GM19351 (cell line): Measurements from ENCODE around the gene NRSN1.
"Not testable (repeated sequence)": the region's sequence is repeated elsewhere in the genome, so short reads cannot be mapped to it uniquely, and the experiment has no call there.

Source experiments
- ATAC-seq: cut with Tn5 transposase; IDR thresholded peaks from one replicate; pipeline ENCODE4 v1.9.1; 2021; ENCODE audit warnings: mild to moderate bottlenecking, moderate library complexity; ENCODE audit not compliant: unreplicated experiment

NRSN1 gene

GRCh38 chr6:24140591-24140990, 14.6 kb downstream of the NRSN1 start:
- ATAC-seq, result no peak

DNA sequence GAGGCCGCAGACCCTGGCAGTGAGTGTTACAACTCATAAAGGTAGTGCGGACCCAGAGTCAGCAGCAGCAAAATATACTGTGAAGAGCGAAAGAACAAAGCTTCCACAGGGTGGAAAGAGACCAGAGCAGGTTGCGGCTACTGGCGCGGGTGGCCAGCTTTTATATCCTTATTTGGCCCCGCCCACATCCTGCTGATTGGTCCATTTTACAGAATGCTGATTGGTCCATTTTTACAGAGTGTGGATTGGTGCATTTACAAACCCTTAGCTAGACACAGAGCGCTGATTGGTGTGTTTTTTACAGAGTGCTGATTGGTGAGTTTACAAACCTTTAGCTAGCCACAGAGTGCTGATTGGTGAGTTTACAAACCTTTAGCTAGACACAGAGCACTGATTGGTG, 16.7 kb downstream of the NRSN1 start:
- ATAC-seq, result not testable (repeated sequence)

DNA sequence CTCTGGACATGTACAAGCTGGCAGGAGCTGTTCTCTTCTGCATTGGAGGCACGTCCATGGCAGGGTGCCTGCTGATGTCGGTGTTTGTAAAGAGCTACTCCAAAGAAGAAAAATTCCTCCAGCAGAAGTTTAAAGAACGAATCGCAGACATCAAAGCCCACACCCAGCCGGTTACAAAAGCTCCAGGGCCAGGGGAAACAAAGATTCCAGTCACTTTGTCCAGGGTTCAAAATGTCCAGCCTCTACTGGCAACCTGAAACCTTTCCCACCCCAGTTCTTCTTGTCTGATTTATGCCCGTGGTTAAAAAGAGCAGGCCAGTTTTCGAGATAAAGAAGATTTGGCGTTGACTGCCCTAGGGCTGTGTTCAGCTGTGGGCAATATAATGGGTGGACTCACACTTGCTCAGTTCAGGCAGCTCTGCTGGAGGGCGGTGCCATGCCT, 19.7 kb downstream of the NRSN1 start:
- no peak for ATAC-seq

GRCh38 chr6:24146871-24147270, 20.9 kb downstream of the NRSN1 start:
- ATAC-seq, result no peak

DNA sequence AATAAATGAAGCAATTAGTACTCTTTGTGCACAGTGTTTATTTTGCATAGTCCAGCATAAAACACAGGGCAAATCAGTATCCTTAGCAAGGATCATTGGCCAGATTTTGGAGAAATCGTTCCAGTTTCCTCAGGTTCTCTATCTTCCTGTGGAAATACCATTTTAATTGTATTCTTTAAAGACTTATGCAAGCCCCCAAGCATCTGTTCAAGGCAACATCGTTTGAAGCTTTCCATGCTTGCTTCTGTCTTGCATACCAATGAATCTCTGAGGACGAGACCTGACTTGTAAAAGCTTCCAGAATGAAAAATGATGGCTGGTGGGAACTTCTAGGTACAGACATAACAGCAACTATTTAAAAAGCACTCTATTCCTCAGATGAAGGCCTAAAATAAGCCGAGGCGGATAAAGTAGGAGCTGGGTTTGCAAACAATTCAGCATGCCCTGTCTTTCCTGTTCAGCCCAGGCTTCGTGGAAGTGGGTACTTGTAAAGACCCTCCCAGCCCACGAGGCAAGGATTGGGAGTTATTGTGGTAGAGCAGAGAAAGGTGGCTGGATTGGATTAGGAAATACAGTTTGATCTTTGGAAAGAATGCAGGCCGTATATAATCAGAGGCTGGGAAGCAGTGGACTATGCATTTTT, 21.6 kb downstream of the NRSN1 start:
- no peak for ATAC-seq

DNA sequence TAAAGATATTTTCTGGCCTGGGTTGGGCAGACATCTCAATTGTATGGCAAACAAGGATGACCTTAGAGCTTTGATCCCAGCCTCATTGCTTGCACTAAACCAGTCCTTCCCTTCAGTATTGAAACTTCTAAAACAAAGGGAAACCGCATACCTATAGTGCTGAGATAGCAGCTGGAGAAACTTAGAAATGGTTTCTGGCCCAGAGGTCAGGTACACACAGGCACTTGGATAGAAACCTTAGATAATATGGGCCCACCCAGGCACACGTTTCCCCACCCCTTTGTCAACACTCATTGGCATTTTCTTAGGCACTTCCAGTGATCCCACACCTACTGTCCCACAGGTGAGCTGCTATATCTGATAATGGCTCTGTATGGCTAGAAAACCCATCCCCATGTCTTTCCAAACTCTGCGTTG, 22.1 kb downstream of the NRSN1 start:
- no peak for ATAC-seq

DNA sequence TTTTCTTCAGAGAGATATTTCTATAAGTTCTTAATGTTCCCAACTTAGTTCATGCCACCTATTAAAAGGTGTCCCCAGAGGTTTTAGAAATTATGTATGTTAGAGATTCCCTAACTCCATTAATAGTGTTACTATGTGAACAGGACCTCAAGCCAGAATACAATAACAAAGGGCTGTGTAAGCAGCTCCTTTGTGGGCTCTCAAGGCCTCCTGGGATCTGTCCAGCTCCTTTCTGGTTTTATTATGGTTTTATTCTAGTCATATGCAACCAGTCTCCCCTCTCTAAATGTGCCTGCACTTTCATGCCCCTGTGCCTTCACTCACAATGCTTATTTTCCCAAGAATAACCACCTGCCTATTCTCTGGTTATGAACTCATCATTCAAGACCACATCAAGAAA, 22.7 kb downstream of the NRSN1 start:
- ATAC-seq, result no peak

DNA sequence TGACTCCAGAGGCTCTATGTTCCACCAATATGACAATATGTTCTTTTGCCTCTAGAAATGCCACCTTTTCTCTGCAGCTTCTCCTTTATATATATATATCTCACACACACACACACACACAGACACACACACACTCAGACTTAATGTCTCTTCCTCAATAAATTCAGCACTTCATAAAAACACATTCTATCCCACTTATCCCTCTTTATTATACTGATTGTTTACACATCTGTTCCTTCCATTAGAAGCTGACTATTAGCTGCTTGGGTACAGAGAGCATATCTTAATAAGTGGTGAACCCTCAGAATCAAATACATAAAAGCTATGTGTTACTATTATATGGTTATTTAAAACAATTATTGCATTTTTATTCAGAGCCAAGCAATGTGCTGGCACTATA, 23.3 kb downstream of the NRSN1 start:
- no peak for ATAC-seq

- ATAC-seq, result no peak
These were observed 23.8 kb downstream of the NRSN1 start for GRCh38 chr6:24149836-24150235.

GRCh38 chr6:24152014-24152413, 26.0 kb downstream of the NRSN1 start:
- ATAC-seq, result no peak

DNA sequence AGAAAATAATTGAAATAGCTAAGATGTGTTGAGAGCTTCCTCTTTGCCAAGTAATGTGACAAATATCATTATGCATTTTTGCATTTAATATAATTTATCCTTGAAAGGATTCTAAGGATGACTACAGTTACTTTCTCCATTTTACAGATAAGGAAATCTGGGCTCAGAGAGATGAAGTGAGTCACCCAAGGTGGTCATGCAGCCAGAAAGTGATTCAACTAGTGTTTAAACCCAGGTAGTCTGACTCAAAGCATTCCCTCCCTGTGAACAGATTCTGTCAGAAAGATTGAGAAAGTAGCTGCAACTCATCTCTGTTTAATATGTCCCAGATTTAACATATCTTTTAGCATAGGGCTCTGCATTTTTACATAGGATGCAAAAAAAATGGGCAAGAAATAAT, 28.1 kb downstream of the NRSN1 start:
- no peak for ATAC-seq

DNA sequence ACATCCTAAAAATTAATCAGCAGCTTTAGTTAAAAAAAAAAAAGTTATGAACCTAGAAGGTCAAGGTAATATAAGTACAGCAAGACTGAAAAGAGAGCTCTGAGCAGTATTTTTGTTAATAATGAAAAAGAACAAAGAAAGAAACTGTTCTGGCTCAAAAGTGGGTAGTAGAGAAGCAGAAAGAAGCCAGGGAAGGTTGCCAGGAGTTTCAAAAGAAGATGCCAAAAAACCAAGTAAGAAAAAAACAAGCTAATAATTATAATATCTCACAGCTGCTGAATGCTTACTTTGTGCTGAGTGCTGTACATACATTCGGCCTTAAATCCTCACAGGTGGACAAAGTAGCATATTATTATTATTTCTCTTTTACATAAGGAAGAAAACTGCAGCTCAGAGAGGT, 31.9 kb downstream of the NRSN1 start:
- no peak for ATAC-seq

GRCh38 chr6:24183584-24183983, 57.6 kb downstream of the NRSN1 start:
- no peak for ATAC-seq

- no peak for ATAC-seq
These were observed 60.3 kb downstream of the NRSN1 start for GRCh38 chr6:24186349-24186748.

DNA sequence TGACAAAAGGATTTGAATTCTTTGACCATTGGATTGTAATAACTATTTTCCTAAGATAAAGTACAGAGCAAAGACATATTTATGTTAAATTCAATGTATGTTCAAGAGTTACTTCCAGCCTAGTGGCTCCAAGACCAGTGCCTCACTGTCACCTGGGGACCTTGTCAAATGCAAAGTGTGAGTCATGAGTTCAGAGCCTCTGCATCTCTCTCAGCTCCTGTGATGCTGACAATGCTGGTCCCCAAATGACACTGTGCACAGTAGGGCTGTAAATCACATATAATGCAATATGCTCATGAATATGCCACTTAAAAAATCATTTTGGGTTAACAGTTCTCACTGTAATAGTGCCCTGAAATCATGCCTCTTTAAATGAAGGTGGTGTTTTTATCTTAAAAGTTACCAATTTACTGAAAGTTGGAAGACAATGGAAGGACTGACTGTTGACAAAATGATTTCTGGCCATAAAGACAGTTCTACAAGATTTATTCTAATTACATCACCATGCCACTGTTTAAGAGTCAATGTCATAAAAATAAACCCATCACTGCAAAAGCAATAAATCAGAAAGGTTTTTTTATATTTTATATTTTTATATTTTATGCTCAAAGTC, 62.1 kb downstream of the NRSN1 start:
- no peak for ATAC-seq

DNA sequence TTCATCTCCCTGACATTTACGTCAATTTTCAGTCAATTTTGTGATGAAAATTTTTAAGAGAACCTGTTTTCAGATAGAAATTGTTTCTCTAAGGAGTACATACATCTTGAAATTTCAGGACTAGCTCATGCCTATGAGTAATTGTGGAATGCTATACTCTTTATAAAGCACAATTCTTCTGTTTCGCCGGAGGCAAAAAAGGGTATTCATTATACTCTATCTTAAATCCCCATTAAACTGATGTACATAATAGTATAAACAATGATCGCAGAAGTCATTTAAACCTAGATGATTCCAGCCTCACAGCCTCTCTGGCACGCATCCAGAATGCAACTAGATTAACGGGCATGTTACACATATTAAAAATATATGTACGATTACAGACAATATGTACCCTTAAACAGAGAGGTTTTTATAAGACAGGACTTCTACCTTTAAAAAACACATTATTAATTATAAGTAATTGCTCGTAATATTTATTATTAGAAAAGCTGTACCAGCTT, 62.6 kb downstream of the NRSN1 start:
- ATAC-seq, result no peak

DNA sequence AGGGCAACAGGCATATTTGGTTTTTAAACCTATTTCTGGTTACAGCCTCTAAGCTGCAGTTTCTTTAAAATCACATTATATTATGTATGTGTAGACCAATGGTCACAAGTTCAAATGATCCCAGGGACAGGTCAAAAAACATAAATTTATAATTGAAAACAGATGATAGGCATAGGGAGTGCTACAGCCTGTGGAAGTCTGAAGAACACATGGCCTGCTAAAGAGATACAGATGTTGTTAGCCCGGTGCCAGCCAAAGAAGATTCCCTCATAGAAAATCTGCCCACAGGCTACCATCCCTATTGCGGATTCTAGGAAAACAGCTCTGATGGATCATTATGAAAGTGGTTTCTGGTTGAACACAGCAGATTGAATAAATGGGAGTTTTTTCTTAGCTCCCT, 65.3 kb downstream of the NRSN1 start:
- ATAC-seq, result no peak

- no peak for ATAC-seq
These were observed 67.3 kb downstream of the NRSN1 start for GRCh38 chr6:24193364-24193763.

DNA sequence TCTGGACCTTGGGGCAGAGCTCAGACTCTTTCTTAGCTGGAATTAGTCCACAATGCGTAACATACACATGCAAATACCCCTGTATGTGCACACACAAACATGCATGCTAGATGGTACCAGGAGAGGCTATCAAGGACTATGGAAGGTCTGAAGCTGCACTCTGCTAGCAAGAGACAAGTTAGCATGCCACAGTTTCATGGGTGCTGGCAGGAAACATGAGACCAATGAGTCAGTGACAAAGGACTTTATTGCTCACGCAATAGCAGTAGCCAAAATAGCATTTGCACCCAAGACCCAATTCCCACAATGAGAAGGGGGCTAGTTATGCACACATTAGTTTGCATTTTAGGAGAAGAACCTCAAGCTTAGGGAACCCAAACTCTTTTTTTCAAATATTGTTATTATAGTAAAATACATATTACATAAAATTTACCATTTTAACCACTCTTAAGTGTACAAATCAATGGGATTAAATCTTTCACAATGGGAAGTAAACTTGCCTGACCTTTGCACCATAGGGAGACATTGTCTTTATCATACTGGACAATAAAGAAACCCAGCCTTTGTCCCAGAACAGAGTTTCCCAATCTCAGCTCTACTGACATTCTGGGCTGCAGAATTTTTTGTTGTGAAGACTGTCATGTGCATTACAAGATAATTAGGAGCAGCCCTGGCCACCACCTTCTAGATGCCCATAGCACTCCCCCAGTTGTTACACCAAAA, 69.1 kb downstream of the NRSN1 start:
- no peak for ATAC-seq

DNA sequence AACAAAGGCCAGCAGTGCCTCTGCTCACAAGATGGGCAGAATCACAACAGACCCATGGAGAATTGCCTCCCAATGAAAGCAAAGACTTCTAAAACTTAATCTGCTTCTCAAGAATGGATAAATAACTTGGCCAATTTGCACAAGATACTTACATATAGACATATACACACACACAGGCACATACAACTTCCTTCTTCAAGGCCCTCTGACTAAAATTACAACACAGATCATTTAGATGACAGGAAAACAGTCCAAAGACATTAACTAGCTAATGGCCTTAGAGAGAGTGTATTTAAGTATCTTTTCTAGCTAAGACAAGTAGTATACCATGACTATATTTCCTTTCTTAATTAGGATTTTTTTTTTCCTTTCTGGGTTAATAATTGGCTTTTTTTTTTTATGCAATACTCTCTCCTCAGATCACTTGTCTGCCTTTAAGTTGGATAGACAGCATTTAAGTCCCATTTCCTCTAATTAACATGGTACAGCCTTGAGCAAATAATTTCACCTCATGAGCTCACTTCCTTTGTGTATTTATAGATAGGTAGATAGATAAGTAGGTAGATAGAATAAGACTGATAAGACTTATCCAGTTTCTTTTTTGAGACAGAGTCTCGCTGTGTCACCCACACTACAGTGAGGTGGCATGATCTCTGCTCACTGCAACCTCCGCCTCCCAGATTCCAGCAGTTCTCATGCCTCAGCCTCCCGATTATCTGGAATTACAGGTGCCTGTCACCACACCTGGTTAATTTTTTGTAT, 70.0 kb downstream of the NRSN1 start:
- no peak for ATAC-seq
